Endothelial cell of hepatic sinusoid (primary cell): ENCODE data around the gene PEX3.

ENCODE experiments used
- in situ Hi-C: cut with HindIII; loops from 2 replicates; pipeline ENCODE4 v1.10.0; 2017; ENCODE audit warnings: low sequenced_read_pairs

Gene PEX3

DNA sequence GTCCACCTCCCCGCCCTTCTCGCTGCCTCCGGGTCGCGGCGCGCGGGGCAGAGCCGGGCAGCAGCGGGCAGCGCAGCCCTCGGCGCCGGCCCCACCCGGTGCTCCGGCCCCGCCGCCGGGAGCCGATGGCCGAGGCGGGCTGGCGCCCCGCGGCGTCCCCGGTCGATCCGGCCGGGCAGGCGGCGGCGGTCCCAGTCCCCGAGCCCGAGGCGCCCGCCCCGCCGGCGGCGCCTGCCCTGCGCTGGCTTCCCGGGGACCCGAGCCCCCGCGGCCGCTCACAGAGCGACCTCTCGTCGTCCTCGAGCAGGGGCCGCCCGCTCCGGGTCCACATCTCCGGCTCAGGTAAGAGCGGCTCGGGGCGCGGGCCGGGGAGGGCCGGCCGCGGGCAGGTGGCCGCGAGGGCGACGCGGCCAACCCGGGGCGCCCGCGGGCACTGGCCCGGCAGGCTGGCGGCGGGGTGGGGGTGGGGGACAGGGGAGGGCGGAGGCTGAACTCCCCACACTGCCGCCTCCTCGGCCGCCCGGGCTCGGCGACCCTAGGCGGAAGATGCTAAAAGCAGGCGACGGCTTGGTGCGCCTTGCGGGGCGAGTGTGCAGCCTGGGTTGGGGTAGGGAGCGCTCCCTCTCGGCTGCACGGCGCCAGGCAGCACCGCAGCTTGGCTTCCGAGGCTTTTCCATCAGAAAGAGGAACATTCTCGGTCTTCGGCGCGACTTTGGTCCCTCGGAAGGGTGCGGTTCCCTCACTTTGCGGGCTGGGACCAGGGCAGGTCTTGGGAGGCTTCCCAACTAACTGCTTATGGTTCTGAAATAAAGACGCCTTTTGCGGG lies 86.5 kb downstream of the PEX3 start:
- in situ Hi-C loops, result no loop called here

DNA sequence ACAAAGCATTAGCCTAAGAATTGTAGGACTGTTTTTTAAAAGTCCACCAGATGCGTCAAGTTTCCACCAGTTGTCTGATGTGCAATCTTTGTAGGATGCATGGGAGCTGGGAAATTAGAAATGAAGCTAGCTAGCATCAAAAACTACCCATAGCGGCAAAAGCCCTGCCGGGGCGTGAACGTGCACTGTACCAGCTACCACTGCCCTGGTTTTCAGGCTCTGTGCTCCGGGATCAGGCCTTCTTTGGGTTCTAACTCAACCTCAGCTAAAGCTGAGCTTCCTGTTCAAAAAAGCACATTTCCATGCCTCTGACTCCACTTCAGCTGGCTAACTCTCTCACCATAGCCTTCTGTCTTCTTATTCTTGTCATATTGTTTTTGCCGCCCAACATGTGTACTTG lies 87.8 kb downstream of the PEX3 start:
- in situ Hi-C loops, result no loop called here

DNA sequence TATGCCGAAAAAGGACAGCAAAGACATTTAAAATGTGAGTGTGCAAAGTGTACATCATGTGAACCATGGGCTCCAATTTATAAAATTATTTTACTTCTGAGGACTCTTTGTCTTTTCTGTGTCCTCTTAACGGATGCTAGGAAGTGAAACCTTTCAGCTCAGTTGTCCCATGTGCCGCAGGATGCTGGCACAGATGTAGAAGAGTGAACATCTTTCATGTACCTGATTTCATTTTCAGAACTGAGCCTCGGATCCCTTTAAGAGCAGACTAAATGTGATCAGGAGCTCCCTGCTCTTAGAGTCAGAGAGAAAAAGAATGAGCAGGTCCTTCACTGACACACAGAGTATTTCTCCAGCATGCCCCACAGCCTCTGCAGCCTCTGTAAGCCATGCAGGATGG lies 88.5 kb downstream of the PEX3 start:
- in situ Hi-C loops, result no loop called here

DNA sequence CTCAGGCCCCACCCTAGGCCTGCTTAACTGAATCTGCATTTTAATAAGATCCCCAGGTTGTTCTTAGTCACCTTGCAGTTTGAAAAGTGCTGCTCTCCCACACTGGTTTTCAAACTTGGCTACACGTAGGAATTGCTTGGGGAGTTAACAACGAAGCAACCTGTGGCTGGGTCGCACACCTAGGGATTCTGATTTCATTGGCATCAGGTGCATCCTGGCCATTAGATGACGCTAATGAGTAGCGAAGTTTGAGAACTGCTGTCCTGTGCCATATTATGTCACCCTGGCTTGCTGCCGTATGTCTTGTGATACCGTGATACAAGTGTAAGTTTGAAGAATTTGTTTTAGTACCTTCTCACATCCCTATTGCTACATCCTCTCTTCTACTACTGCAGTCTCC lies 89.1 kb downstream of the PEX3 start:
- in situ Hi-C loops, result no loop called here

DNA sequence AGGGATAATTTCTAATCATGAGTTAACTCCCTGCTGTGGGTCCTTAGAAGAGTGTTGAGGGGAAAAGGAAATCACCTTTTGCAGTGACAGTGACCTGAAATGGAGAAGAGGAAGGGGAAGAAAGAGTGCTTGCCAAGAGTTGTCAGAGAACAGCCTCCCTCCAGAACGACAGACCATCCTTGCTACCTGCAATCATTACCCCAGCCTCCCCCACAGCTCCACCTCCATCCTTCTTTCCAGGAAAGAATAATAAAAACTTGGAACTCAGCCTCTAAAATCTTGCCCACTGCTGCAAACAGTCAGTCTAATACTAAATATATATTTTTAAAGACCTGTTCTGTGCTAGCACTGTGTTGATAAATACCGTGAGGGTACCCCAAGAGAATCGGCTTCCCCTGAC lies 89.6 kb downstream of the PEX3 start:
- in situ Hi-C loops, result no loop called here
